ENCODE results near the gene AGPAT3. TPM values are rescaled to one million over a fixed set of nuclear protein-coding genes. Genes with fewer than 3 reads are reported as not detected.

The AGPAT3 gene
- total and polyA plus RNA-seq, 10 of the 15 experiments (the other 5 are each of a cell fraction or from before 2014, with no cell fraction given) = 1.2 to 110 (median 30.8) TPM

- TF ChIP-seq, protein P1, sequence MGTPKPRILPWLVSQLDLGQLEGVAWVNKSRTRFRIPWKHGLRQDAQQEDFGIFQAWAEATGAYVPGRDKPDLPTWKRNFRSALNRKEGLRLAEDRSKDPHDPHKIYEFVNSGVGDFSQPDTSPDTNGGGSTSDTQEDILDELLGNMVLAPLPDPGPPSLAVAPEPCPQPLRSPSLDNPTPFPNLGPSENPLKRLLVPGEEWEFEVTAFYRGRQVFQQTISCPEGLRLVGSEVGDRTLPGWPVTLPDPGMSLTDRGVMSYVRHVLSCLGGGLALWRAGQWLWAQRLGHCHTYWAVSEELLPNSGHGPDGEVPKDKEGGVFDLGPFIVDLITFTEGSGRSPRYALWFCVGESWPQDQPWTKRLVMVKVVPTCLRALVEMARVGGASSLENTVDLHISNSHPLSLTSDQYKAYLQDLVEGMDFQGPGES (IDR thresholded peaks at IDR 0.05) = no peak
- TF ChIP-seq MTA3 (IDR thresholded peaks at IDR 0.05; ENCODE audit: borderline replicate concordance, low read length) = no peak
- TF ChIP-seq RELB (IDR thresholded peaks at IDR 0.05; ENCODE audit: low read depth) = no peak
- TF ChIP-seq LARP7 (IDR thresholded peaks at IDR 0.05) = no peak
- TF ChIP-seq JUNB (IDR thresholded peaks at IDR 0.05) = no peak
- TF ChIP-seq PML (IDR thresholded peaks at IDR 0.05; ENCODE audit: low read length) = no peak
- no peak for TF ChIP-seq HCFC1 (IDR thresholded peaks at IDR 0.05; ENCODE audit: low read length)
- no peak for TF ChIP-seq RUNX3 (IDR thresholded peaks at IDR 0.05; ENCODE audit: low read length)
- no peak for TF ChIP-seq CTCF (IDR thresholded peaks at IDR 0.05 in 2 of 3, conservative IDR thresholded peaks at IDR 0.05 in 1 of 3; ENCODE audit: control insufficient read depth in 2 of 3, extremely low read depth in 1 of 3, insufficient read depth in 1 of 3, low read depth in 3 of 3, low read length in 3 of 3)
- TF ChIP-seq ATF7 (IDR thresholded peaks at IDR 0.05; ENCODE audit: low read depth) = no peak
These were observed 6.5 kb downstream of the AGPAT3 start (continued) for GRCh38 chr21:43871487-43871886.
